Mammary epithelial cell (primary cell): Measurements from ENCODE around the gene GPC5.

Experiments used
- EZH2 ChIP-seq: IDR thresholded peaks from 2 replicates; pipeline ENCODE4 v1.6.1; 2012; ENCODE audit warnings: low read length, inconsistent platforms, borderline replicate concordance
- TF ChIP-seq, protein P1 (sequence below), 2 donors: IDR thresholded peaks in 1 of 2; conservative IDR thresholded peaks in 1 of 2; 2 replicates each; pipeline ENCODE4 v1.5.1; 2011 to 2012; ENCODE audit warnings: inconsistent platforms in 2 of 2, low read length in 2 of 2, mild to moderate bottlenecking in 2 of 2, control low read depth in 1 of 2, low read depth in 1 of 2; ENCODE audit not compliant: insufficient read depth in 1 of 2; ENCODE audit errors: extremely low read depth in 1 of 2

DNA sequence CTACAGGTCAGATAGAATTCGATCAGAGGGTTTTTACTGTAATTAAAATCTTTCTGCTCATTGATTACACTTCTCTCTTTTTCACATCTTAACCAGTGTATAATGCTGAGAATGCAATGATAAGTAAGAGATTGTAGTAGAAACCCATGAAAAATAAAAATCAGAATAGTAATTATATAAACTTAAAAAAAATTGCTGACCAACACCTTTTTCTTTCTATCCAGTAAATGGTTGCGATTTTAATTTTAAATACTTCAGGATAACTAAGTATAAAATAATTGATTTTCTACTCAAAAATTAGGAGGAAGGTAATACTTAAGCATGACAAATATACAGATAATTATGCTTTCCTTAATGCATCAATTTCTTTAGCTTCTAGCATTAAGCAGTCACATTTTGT lies 917.6 kb downstream of the GPC5 start:
- TF ChIP-seq, protein P1, sequence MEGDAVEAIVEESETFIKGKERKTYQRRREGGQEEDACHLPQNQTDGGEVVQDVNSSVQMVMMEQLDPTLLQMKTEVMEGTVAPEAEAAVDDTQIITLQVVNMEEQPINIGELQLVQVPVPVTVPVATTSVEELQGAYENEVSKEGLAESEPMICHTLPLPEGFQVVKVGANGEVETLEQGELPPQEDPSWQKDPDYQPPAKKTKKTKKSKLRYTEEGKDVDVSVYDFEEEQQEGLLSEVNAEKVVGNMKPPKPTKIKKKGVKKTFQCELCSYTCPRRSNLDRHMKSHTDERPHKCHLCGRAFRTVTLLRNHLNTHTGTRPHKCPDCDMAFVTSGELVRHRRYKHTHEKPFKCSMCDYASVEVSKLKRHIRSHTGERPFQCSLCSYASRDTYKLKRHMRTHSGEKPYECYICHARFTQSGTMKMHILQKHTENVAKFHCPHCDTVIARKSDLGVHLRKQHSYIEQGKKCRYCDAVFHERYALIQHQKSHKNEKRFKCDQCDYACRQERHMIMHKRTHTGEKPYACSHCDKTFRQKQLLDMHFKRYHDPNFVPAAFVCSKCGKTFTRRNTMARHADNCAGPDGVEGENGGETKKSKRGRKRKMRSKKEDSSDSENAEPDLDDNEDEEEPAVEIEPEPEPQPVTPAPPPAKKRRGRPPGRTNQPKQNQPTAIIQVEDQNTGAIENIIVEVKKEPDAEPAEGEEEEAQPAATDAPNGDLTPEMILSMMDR (conservative IDR thresholded peaks at IDR 0.05 in 1 of 2, IDR thresholded peaks at IDR 0.05 in 1 of 2; ENCODE audit: extremely low read depth in 1 of 2, insufficient read depth in 1 of 2, low read depth in 1 of 2, low read length in 2 of 2), result no peak
- TF ChIP-seq EZH2, result no peak
